HepG2 (cell line): ENCODE results near the gene PLD4.

Experiments
- ATF3 ChIP-seq: sonication (generic); formaldehyde crosslinking; IDR thresholded peaks from 2 replicates; pipeline ENCODE4 v1.4.0; 2020; ENCODE audit warnings: missing genetic modification reagents
- CSRNP2 ChIP-seq: sonication (generic); formaldehyde crosslinking; conservative IDR thresholded peaks from 2 replicates; pipeline ENCODE4 v1.8.0; 2022; ENCODE audit warnings: low read depth, missing genetic modification reagents
- ETV5 ChIP-seq: IDR thresholded peaks from 2 replicates; pipeline ENCODE4 v1.6.1; 2018; ENCODE audit warnings: missing biosample characterization, missing genetic modification reagents, inconsistent platforms, borderline replicate concordance
- EZH2 ChIP-seq: conservative IDR thresholded peaks from 2 replicates; pipeline ENCODE4 v1.6.1; 2012; ENCODE audit warnings: mild to moderate bottlenecking, low read depth, low read length, moderate library complexity
- HNRNPL ChIP-seq: fragments of 200-400 bp; formaldehyde crosslinking; IDR thresholded peaks from 2 replicates; pipeline ENCODE4 v1.6.1; 2017; ENCODE audit warnings: mild to moderate bottlenecking, low read depth, low read length
- REST ChIP-seq, 2 experiments: IDR thresholded peaks; 2 replicates each; pipeline ENCODE4 v1.6.1; 2011 to 2012; ENCODE audit warnings: low read length in 2 of 2, borderline replicate concordance in 1 of 2, low read depth in 1 of 2, mild to moderate bottlenecking in 1 of 2, moderate library complexity in 1 of 2
- SALL1 ChIP-seq: sonication (generic); formaldehyde crosslinking; IDR thresholded peaks from 2 replicates; pipeline ENCODE4 v1.8.0; 2022; ENCODE audit warnings: mild to moderate bottlenecking, missing genetic modification reagents
- SATB2 ChIP-seq: sonication (generic); formaldehyde crosslinking; IDR thresholded peaks from 2 replicates; pipeline ENCODE4 v1.5.0; 2020; ENCODE audit warnings: missing genetic modification reagents
- SMAD1 ChIP-seq: sonication (generic); formaldehyde crosslinking; IDR thresholded peaks from 2 replicates; pipeline ENCODE4 v1.4.0; 2020; ENCODE audit warnings: missing genetic modification reagents, low read depth, mild to moderate bottlenecking, borderline replicate concordance
- SMC3 ChIP-seq: IDR thresholded peaks from 2 replicates; pipeline ENCODE4 v1.6.1; 2011; ENCODE audit warnings: low read length, improper control_type of control experiment
- ZNF275 ChIP-seq: sonication (generic); formaldehyde crosslinking; IDR thresholded peaks from 2 replicates; pipeline ENCODE4 v1.8.0; 2022; ENCODE audit warnings: missing genetic modification reagents, mild to moderate bottlenecking, inconsistent platforms, borderline replicate concordance
- ZNF775 ChIP-seq: sonication (generic); formaldehyde crosslinking; IDR thresholded peaks from 2 replicates; pipeline ENCODE4 v1.4.0; 2020; ENCODE audit warnings: missing genetic modification reagents, mild to moderate bottlenecking, moderate library complexity, borderline replicate concordance
- ZNF782 ChIP-seq: sonication (generic); formaldehyde crosslinking; IDR thresholded peaks from 2 replicates; pipeline ENCODE4 v1.4.0; 2020; ENCODE audit warnings: missing genetic modification reagents, mild to moderate bottlenecking, borderline replicate concordance
- ZZZ3 ChIP-seq: sonication (generic); formaldehyde crosslinking; IDR thresholded peaks from 2 replicates; pipeline ENCODE4 v1.4.0; 2020; ENCODE audit warnings: missing genetic modification reagents, mild to moderate bottlenecking, borderline replicate concordance

- TF ChIP-seq SATB2 (CRISPR knock-in tag) (no peak), ZNF275 (no peak), CSRNP2 (CRISPR knock-in tag) (no peak), ETV5 (CRISPR knock-in tag) (no peak), ATF3 (CRISPR knock-in tag) (no peak), ZZZ3 (CRISPR knock-in tag) (no peak), SMAD1 (CRISPR knock-in tag) (no peak), HNRNPL (no peak), EZH2 (no peak), ZNF782 (CRISPR knock-in tag) (no peak), ZNF775 (CRISPR knock-in tag) (no peak), REST (IDR thresholded peaks at IDR 0.05; ENCODE audit: borderline replicate concordance in 1 of 2, low read depth in 1 of 2, low read length in 2 of 2) (no peak), SALL1 (CRISPR knock-in tag) (no peak), SMC3 (no peak)
These were observed 31.1 kb upstream of the PLD4 start for GRCh38 chr14:104893435-104894207.
